ENCODE results near the gene MYO5A. TPM values are rescaled to one million over a fixed set of nuclear protein-coding genes. Genes with fewer than 3 reads are reported as not detected.

Gene MYO5A
- total and polyA plus RNA-seq, 10 of the 15 experiments (the other 5 are each of a cell fraction or from before 2014, with no cell fraction given): 4.2 to 42.9 (median 31.1) TPM

GRCh38 chr15:52331490-52332240, 197.0 kb downstream of the MYO5A start (continued):
- peak; percentile 13 for TF ChIP-seq SIX5 (IDR thresholded peaks at IDR 0.05; ENCODE audit: low read depth, low read length, severe bottlenecking)
- no peak; the same call in 1 of the 2 replicates for TF ChIP-seq RUNX3 (IDR thresholded peaks at IDR 0.05; ENCODE audit: low read length)
- 0 out of 2 replicates have a peak, but pooled peaks have one; percentile 25 for TF ChIP-seq CREM (IDR thresholded peaks at IDR 0.05; ENCODE audit: low read depth)
- peak; percentile 64; the same call in 1 of the 2 replicates for TF ChIP-seq STAT3 (IDR thresholded peaks at IDR 0.05; ENCODE audit: low read depth, low read length)
- TF ChIP-seq BCLAF1 (IDR thresholded peaks at IDR 0.05): no peak
- TF ChIP-seq CBX3 (IDR thresholded peaks at IDR 0.05; ENCODE audit: borderline replicate concordance, low read depth): no peak
- TF ChIP-seq BMI1 (IDR thresholded peaks at IDR 0.05; ENCODE audit: borderline replicate concordance): no peak
- TF ChIP-seq NRF1 (conservative IDR thresholded peaks at IDR 0.05; ENCODE audit: low read depth, low read length): no peak
- no peak for TF ChIP-seq PAX5 (IDR thresholded peaks at IDR 0.05; ENCODE audit: borderline replicate concordance, low read depth, low read length)
- no peak for TF ChIP-seq ZSCAN29 (IDR thresholded peaks at IDR 0.05)
- TF ChIP-seq, protein P1, sequence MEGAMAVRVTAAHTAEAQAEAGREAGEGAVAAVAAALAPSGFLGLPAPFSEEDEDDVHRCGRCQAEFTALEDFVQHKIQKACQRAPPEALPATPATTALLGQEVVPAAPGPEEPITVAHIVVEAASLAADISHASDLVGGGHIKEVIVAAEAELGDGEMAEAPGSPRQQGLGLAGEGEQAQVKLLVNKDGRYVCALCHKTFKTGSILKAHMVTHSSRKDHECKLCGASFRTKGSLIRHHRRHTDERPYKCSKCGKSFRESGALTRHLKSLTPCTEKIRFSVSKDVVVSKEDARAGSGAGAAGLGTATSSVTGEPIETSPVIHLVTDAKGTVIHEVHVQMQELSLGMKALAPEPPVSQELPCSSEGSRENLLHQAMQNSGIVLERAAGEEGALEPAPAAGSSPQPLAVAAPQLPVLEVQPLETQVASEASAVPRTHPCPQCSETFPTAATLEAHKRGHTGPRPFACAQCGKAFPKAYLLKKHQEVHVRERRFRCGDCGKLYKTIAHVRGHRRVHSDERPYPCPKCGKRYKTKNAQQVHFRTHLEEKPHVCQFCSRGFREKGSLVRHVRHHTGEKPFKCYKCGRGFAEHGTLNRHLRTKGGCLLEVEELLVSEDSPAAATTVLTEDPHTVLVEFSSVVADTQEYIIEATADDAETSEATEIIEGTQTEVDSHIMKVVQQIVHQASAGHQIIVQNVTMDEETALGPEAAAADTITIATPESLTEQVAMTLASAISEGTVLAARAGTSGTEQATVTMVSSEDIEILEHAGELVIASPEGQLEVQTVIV (IDR thresholded peaks at IDR 0.05; ENCODE audit: borderline replicate concordance, partially characterized antibody): no peak
- TF ChIP-seq RAD51 (IDR thresholded peaks at IDR 0.05): no peak
- TF ChIP-seq NFXL1 (IDR thresholded peaks at IDR 0.05; ENCODE audit: borderline replicate concordance): no peak
- TF ChIP-seq ZNF24 (IDR thresholded peaks at IDR 0.05): no peak
- no peak for TF ChIP-seq SRF (IDR thresholded peaks at IDR 0.05; ENCODE audit: low read depth in 2 of 2, low read length in 2 of 2)
- no peak for TF ChIP-seq CBX5 (IDR thresholded peaks at IDR 0.05; ENCODE audit: low read depth)
- TF ChIP-seq SIN3A (IDR thresholded peaks at IDR 0.05; ENCODE audit: low read depth, low read length): no peak
- peak; percentile 82; the same call in 1 of the 2 replicates for TF ChIP-seq SMARCA5 (IDR thresholded peaks at IDR 0.05)
- TF ChIP-seq SP1 (IDR thresholded peaks at IDR 0.05; ENCODE audit: low read depth, low read length): no peak
- TF ChIP-seq WRNIP1 (IDR thresholded peaks at IDR 0.05; ENCODE audit: borderline replicate concordance, low read depth, low read length): 0 out of 2 replicates have a peak, but pooled peaks have one; percentile 62
- TF ChIP-seq ZNF217 (IDR thresholded peaks at IDR 0.05): no peak
- no peak for TF ChIP-seq EGR1 (IDR thresholded peaks at IDR 0.05; ENCODE audit: borderline replicate concordance in 1 of 2, low read depth in 2 of 2, low read length in 2 of 2)
- TF ChIP-seq MYB (IDR thresholded peaks at IDR 0.05; ENCODE audit: borderline replicate concordance, low read depth, low read length): no peak
- no peak for TF ChIP-seq MEF2A (IDR thresholded peaks at IDR 0.05; ENCODE audit: insufficient read depth, low read depth, low read length)
- no peak for TF ChIP-seq SMAD1 (IDR thresholded peaks at IDR 0.05; ENCODE audit: low read depth, partially characterized antibody)
- no peak for TF ChIP-seq MEF2B (IDR thresholded peaks at IDR 0.05; ENCODE audit: partially characterized antibody, poor library complexity, severe bottlenecking)
- TF ChIP-seq TBL1XR1 (IDR thresholded peaks at IDR 0.05; ENCODE audit: low read depth, low read length): no peak
- no peak for TF ChIP-seq BHLHE40 (IDR thresholded peaks at IDR 0.05; ENCODE audit: borderline replicate concordance in 1 of 2, low read depth in 2 of 2, low read length in 1 of 2)
